ENCODE data around the gene AMER2. TPM values are rescaled to one million over a fixed set of nuclear protein-coding genes. Genes with fewer than 3 reads are reported as not detected.

AMER2 gene
- total and polyA plus RNA-seq, 8 donors: 0.07 TPM; not detected in 7

GRCh38 chr13:25192936-25193335 is 20.8 kb upstream of the AMER2 start:
- intact Hi-C loops (cut with DNase I): no loop called here
- no peaks in the 10 kb centered on the region for H3K4me1 ChIP-seq
- H3K27me3 ChIP-seq: no peaks in the 10 kb centered on the region
- DNase-seq: no peak
- ATAC-seq: no peak
- no peak overlapping the region for H3K27ac ChIP-seq
- no peaks in the 10 kb centered on the region for H3K36me3 ChIP-seq
- no peak for FAIRE-seq
- 49 to 74% methylated on average over 8 of the region's 8 CpGs for WGBS, 2 donors
- TF ChIP-seq CTCF (IDR thresholded peaks at IDR 0.05): no peak
- no peaks in the 10 kb centered on the region for H3K9me3 ChIP-seq
- no peak overlapping the region for H3K4me3 ChIP-seq

- H3K27me3 ChIP-seq: no peaks in the 10 kb centered on the region
- 80 to 81% methylated on average over 8 of the region's 8 CpGs for WGBS, 2 donors
Observed at GRCh38 chr13:25192489-25192888, 20.4 kb upstream of the AMER2 start.

GRCh38 chr13:25192052-25192451 is 20.0 kb upstream of the AMER2 start:
- no peaks in the 10 kb centered on the region for H3K4me1 ChIP-seq
- 67 to 77% methylated on average over 2 of the region's 2 CpGs for WGBS, 2 donors
- DNase-seq: no peak
- intact Hi-C loops (cut with DNase I): no loop called here
- FAIRE-seq: no peak
- no peak overlapping the region for H3K4me3 ChIP-seq
- H3K27me3 ChIP-seq: no peaks in the 10 kb centered on the region
- no peak for TF ChIP-seq CTCF (IDR thresholded peaks at IDR 0.05)
- H3K9me3 ChIP-seq: no peaks in the 10 kb centered on the region
- no peak for ATAC-seq
- H3K36me3 ChIP-seq: no peaks in the 10 kb centered on the region
- H3K27ac ChIP-seq: no peak overlapping the region

More at GRCh38 chr13:25192489-25192888, 20.4 kb upstream of the AMER2 start:
- Histone ChIP-seq H3K4me3 (no peak overlapping the region), H3K27ac (no peak overlapping the region), H3K4me1 (no peaks in the 10 kb centered on the region), H3K36me3 (no peaks in the 10 kb centered on the region), H3K9me3 (no peaks in the 10 kb centered on the region)
- intact Hi-C loops (cut with DNase I): no loop called here
- FAIRE-seq: no peak
- no peak for TF ChIP-seq CTCF (IDR thresholded peaks at IDR 0.05)
- DNase-seq: no peak
- no peak for ATAC-seq

- no peak for FAIRE-seq
- H3K36me3 ChIP-seq: no peaks in the 10 kb centered on the region
- no peak overlapping the region for H3K4me3 ChIP-seq
- no peak overlapping the region for H3K27ac ChIP-seq
- intact Hi-C loops (cut with DNase I): no loop called here
- no peaks in the 10 kb centered on the region for H3K27me3 ChIP-seq
- no peak for TF ChIP-seq CTCF (IDR thresholded peaks at IDR 0.05)
- H3K4me1 ChIP-seq: no peaks in the 10 kb centered on the region
- ATAC-seq: no peak
- no peaks in the 10 kb centered on the region for H3K9me3 ChIP-seq
- no peak for DNase-seq
- 44 to 53% methylated on average over 4 of the region's 4 CpGs for WGBS, 2 donors
Observed at GRCh38 chr13:25190771-25191170, 18.7 kb upstream of the AMER2 start.

- FAIRE-seq: no peak
- Histone ChIP-seq H3K27ac (no peak overlapping the region), H3K4me1 (no peaks in the 10 kb centered on the region), H3K4me3 (no peak overlapping the region), H3K36me3 (no peaks in the 10 kb centered on the region), H3K9me3 (no peaks in the 10 kb centered on the region), H3K27me3 (no peaks in the 10 kb centered on the region)
- 52 to 63% methylated on average over 5 of the region's 5 CpGs for WGBS, 2 donors
- no peak for TF ChIP-seq CTCF (IDR thresholded peaks at IDR 0.05)
- no peak for ATAC-seq
- intact Hi-C loops (cut with DNase I): no loop called here
- no peak for DNase-seq
Observed at GRCh38 chr13:25190256-25190655, 18.2 kb upstream of the AMER2 start.

All from pancreas (tissue), 10 donors.